ENCODE measurements around the gene IMMT. TPM values are rescaled to one million over a fixed set of nuclear protein-coding genes. Genes with fewer than 3 reads are reported as not detected.

The IMMT gene
- total RNA-seq, 1 experiment from 2014 or later, result 97.7 TPM

DNA sequence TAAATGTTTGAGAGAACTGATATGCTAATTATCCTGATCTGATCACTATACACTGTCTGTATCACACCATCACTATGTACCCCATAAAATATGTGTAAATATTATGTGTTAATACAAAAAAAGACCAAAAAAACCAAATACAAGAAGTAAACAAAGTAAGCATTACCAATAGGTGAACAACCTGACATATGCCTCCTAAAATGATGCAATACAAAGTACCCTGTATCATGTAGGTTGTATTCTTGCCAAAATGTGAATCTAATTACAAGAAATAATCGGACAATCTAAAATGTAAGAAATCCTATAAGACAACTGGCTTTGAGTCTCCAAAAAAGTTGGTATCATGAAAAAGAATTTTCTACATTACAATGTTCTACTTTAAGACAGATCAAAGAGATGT is 97.3 kb downstream of the IMMT start:
- ChIA-PET POLR2A (ENCODE audit: unreplicated experiment) (no interaction called here), CTCF (no interaction called here)
- no peak for DNase-seq
- no peak overlapping the region for H3K9ac ChIP-seq (ENCODE audit: low read length)
- H3K4me2 ChIP-seq (ENCODE audit: low read length), result no peak overlapping the region
- no peak for ATAC-seq
- no TSS peak for BruUV-seq (replicated peaks)
- H3F3A ChIP-seq (ENCODE audit: low read length, unreplicated experiment), result no peaks in the 10 kb centered on the region
- H3K27me3 ChIP-seq (ENCODE audit: low read length), result no peaks in the 10 kb centered on the region
- H2AFZ ChIP-seq (ENCODE audit: low read length), result no peak overlapping the region
- H3K79me2 ChIP-seq (ENCODE audit: low read length), result peaks cover 89% of the 10 kb centered on the region
- peaks cover 2% of the 10 kb centered on the region; the same call in 1 of the 2 replicates for H3K4me1 ChIP-seq (ENCODE audit: insufficient read depth, low read length)
- intact Hi-C loops (cut with micrococcal nuclease), result no loop called here
- TF ChIP-seq EZH2phosphoT487 (IDR thresholded peaks at IDR 0.05; ENCODE audit: borderline replicate concordance, low read length), result no peak
- no peak for TF ChIP-seq EZH2 (IDR thresholded peaks at IDR 0.05; ENCODE audit: low read length, unreplicated experiment)
- TF ChIP-seq, protein P1, sequence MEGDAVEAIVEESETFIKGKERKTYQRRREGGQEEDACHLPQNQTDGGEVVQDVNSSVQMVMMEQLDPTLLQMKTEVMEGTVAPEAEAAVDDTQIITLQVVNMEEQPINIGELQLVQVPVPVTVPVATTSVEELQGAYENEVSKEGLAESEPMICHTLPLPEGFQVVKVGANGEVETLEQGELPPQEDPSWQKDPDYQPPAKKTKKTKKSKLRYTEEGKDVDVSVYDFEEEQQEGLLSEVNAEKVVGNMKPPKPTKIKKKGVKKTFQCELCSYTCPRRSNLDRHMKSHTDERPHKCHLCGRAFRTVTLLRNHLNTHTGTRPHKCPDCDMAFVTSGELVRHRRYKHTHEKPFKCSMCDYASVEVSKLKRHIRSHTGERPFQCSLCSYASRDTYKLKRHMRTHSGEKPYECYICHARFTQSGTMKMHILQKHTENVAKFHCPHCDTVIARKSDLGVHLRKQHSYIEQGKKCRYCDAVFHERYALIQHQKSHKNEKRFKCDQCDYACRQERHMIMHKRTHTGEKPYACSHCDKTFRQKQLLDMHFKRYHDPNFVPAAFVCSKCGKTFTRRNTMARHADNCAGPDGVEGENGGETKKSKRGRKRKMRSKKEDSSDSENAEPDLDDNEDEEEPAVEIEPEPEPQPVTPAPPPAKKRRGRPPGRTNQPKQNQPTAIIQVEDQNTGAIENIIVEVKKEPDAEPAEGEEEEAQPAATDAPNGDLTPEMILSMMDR (conservative IDR thresholded peaks at IDR 0.05; ENCODE audit: low read depth, low read length), result no peak
- H3K36me3 ChIP-seq (ENCODE audit: low read depth, low read length), result peaks cover 73% of the 10 kb centered on the region
- no peaks in the 10 kb centered on the region for H3K9me2 ChIP-seq (replicated peaks; ENCODE audit: low read length)
- H3K4me3 ChIP-seq (ENCODE audit: low read length), result no peak overlapping the region
- H3K27ac ChIP-seq (ENCODE audit: low read length), result no peak overlapping the region
- peaks cover 21% of the 10 kb centered on the region for H4K20me1 ChIP-seq (ENCODE audit: low read length)
- no peaks in the 10 kb centered on the region for H3K9me3 ChIP-seq (ENCODE audit: low read length)

GRCh38 chr2:86097114-86097896 is 98.0 kb downstream of the IMMT start:
- ChIA-PET POLR2A (ENCODE audit: unreplicated experiment) (no interaction called here), CTCF (no interaction called here)
- Histone ChIP-seq H3K27ac (ENCODE audit: low read length) (no peak overlapping the region), H3K4me3 (ENCODE audit: low read length) (no peak overlapping the region), H3K79me2 (ENCODE audit: low read length) (peaks cover 86% of the 10 kb centered on the region), H3K9me2 (replicated peaks; ENCODE audit: low read length) (no peaks in the 10 kb centered on the region), H3K36me3 (ENCODE audit: low read depth, low read length) (peaks cover 70% of the 10 kb centered on the region), H4K20me1 (ENCODE audit: low read length) (peaks cover 21% of the 10 kb centered on the region), H3K4me2 (ENCODE audit: low read length) (no peak overlapping the region), H3K9me3 (ENCODE audit: low read length) (no peaks in the 10 kb centered on the region), H3F3A (ENCODE audit: low read length, unreplicated experiment) (no peaks in the 10 kb centered on the region), H3K9ac (ENCODE audit: low read length) (no peak overlapping the region), H3K4me1 (ENCODE audit: insufficient read depth, low read length) (no peaks in the 10 kb centered on the region), H3K27me3 (ENCODE audit: low read length) (no peaks in the 10 kb centered on the region), H2AFZ (ENCODE audit: low read length) (no peak overlapping the region)
- ATAC-seq (no peak), DNase-seq (no peak)
- TF ChIP-seq, protein P1 (conservative IDR thresholded peaks at IDR 0.05; ENCODE audit: low read depth, low read length), result no peak
- TF ChIP-seq EZH2 (IDR thresholded peaks at IDR 0.05; ENCODE audit: low read length, unreplicated experiment) (no peak), EZH2phosphoT487 (IDR thresholded peaks at IDR 0.05; ENCODE audit: borderline replicate concordance, low read length) (no peak)
- intact Hi-C loops (cut with micrococcal nuclease), result no loop called here
- BruUV-seq (replicated peaks), result no TSS peak

GRCh38 chr2:86094229-86094628 is 101.0 kb downstream of the IMMT start:
- ChIA-PET CTCF (no interaction called here), POLR2A (ENCODE audit: unreplicated experiment) (no interaction called here)
- DNase-seq (no peak), ATAC-seq (no peak)
- Histone ChIP-seq H4K20me1 (ENCODE audit: low read length) (peaks cover 21% of the 10 kb centered on the region), H3K79me2 (ENCODE audit: low read length) (peaks cover 55% of the 10 kb centered on the region), H3K36me3 (ENCODE audit: low read depth, low read length) (peaks cover 65% of the 10 kb centered on the region), H3K27ac (ENCODE audit: low read length) (no peak overlapping the region), H3K9me3 (ENCODE audit: low read length) (no peaks in the 10 kb centered on the region), H2AFZ (ENCODE audit: low read length) (no peak overlapping the region), H3K9ac (ENCODE audit: low read length) (no peak overlapping the region), H3K27me3 (ENCODE audit: low read length) (no peaks in the 10 kb centered on the region), H3K4me2 (ENCODE audit: low read length) (no peak overlapping the region), H3K9me2 (replicated peaks; ENCODE audit: low read length) (no peaks in the 10 kb centered on the region), H3K4me3 (ENCODE audit: low read length) (no peak overlapping the region), H3F3A (ENCODE audit: low read length, unreplicated experiment) (no peaks in the 10 kb centered on the region), H3K4me1 (ENCODE audit: insufficient read depth, low read length) (no peaks in the 10 kb centered on the region)
- no peak for TF ChIP-seq EZH2phosphoT487 (IDR thresholded peaks at IDR 0.05; ENCODE audit: borderline replicate concordance, low read length)
- TF ChIP-seq EZH2 (IDR thresholded peaks at IDR 0.05; ENCODE audit: low read length, unreplicated experiment), result no peak
- TF ChIP-seq, protein P1 (conservative IDR thresholded peaks at IDR 0.05; ENCODE audit: low read depth, low read length), result no peak
- intact Hi-C loops (cut with micrococcal nuclease), result no loop called here
- BruUV-seq (replicated peaks), result no TSS peak

Measured in PC-3 (cell line).